Measurements from ENCODE around the gene LDB1. TPM values are rescaled to one million over a fixed set of nuclear protein-coding genes. Genes with fewer than 3 reads are reported as not detected.
A peak's percentile ranks its signal among the peaks of the same experiment; 100 is the strongest.

Gene LDB1
- total RNA-seq, 2 experiments from 2014 or later: 50.8 to 60.9 TPM

GRCh38 chr10:102069071-102069470 lies 51.1 kb downstream of the LDB1 start:
- intact Hi-C loops (cut with micrococcal nuclease; ENCODE audit: unreplicated experiment): no loop called here
- TF ChIP-seq EZH2phosphoT487 (IDR thresholded peaks at IDR 0.05; ENCODE audit: borderline replicate concordance, low read depth, low read length) (no peak), CTCF (conservative IDR thresholded peaks at IDR 0.05; ENCODE audit: low read length) (no peak)
- no peak overlapping the region for H2AFZ ChIP-seq (ENCODE audit: low read length)
- ChIA-PET CTCF (ENCODE audit: unreplicated experiment) (interaction anchor here (0.6 kb wide), 1 partner anchor 10 kb away, joined by 4 read pairs; no protein-coding TSS in a partner anchor), POLR2A (interaction anchor here (1.0 kb wide), 1 partner anchor 162 kb away, joined by 3 read pairs; no protein-coding TSS in a partner anchor)
- no peak overlapping the region for H3K4me2 ChIP-seq (ENCODE audit: low read length)
- no peaks in the 10 kb centered on the region for H3K9me2 ChIP-seq (ENCODE audit: insufficient read depth, low read length)
- H3K36me3 ChIP-seq (ENCODE audit: insufficient read depth, low read length): peaks cover 20% of the 10 kb centered on the region; the same call in 1 of the 2 replicates
- no peak overlapping the region for H3K4me3 ChIP-seq (ENCODE audit: low read depth, low read length, poor library complexity, severe bottlenecking)
- DNase-seq (ENCODE audit: low spot score): no peak
- H3K9me3 ChIP-seq (ENCODE audit: low read length): no peaks in the 10 kb centered on the region
- BruUV-seq (replicated peaks): no TSS peak
- peaks cover 17% of the 10 kb centered on the region for H3K4me1 ChIP-seq (ENCODE audit: insufficient read depth, low read length, poor library complexity, severe bottlenecking)
- H3K79me2 ChIP-seq (ENCODE audit: insufficient read depth, low read depth, low read length): peaks cover 7% of the 10 kb centered on the region; the same call in 1 of the 2 replicates
- H3K27ac ChIP-seq (ENCODE audit: low read depth, low read length, poor library complexity, severe bottlenecking): no peak overlapping the region
- H4K20me1 ChIP-seq (ENCODE audit: insufficient read depth, low read length): no peaks in the 10 kb centered on the region; the same call in 1 of the 2 replicates

GRCh38 chr10:102068216-102068615 lies 52.0 kb downstream of the LDB1 start:
- TSS peak; percentile 64 for BruUV-seq (replicated peaks)
- H3K9me2 ChIP-seq (ENCODE audit: insufficient read depth, low read length): no peaks in the 10 kb centered on the region
- peaks cover 20% of the 10 kb centered on the region; the same call in 1 of the 2 replicates for H3K36me3 ChIP-seq (ENCODE audit: insufficient read depth, low read length)
- no peaks in the 10 kb centered on the region for H3K9me3 ChIP-seq (ENCODE audit: low read length)
- H3K4me2 ChIP-seq (ENCODE audit: low read length): no peak overlapping the region
- no peak overlapping the region for H3K4me3 ChIP-seq (ENCODE audit: low read depth, low read length, poor library complexity, severe bottlenecking)
- H4K20me1 ChIP-seq (ENCODE audit: insufficient read depth, low read length): no peaks in the 10 kb centered on the region; the same call in 1 of the 2 replicates
- POLR2A ChIA-PET: interaction anchor here (0.6 to 1.6 kb wide), 3 partner anchors 9 to 235 kb away, joined by 3 to 4 read pairs (median 4); no protein-coding TSS in a partner anchor
- DNase-seq (ENCODE audit: low spot score): no peak
- peaks cover 17% of the 10 kb centered on the region for H3K4me1 ChIP-seq (ENCODE audit: insufficient read depth, low read length, poor library complexity, severe bottlenecking)
- no peak overlapping the region for H3K27ac ChIP-seq (ENCODE audit: low read depth, low read length, poor library complexity, severe bottlenecking)
- no peak overlapping the region for H2AFZ ChIP-seq (ENCODE audit: low read length)
- intact Hi-C loops (cut with micrococcal nuclease; ENCODE audit: unreplicated experiment): no loop called here
- peaks cover 7% of the 10 kb centered on the region; the same call in 1 of the 2 replicates for H3K79me2 ChIP-seq (ENCODE audit: insufficient read depth, low read depth, low read length)
- CTCF ChIA-PET (ENCODE audit: unreplicated experiment): no interaction called here
- no peak for TF ChIP-seq CTCF (conservative IDR thresholded peaks at IDR 0.05; ENCODE audit: low read length)
- TF ChIP-seq EZH2phosphoT487 (IDR thresholded peaks at IDR 0.05; ENCODE audit: borderline replicate concordance, low read depth, low read length): no peak

Data from OCI-LY7 (cell line).